ENCODE measurements around the gene LITAF. TPM values are rescaled to one million over a fixed set of nuclear protein-coding genes. Genes with fewer than 3 reads are reported as not detected.

LITAF gene
- total RNA-seq, 1 experiment from 2014 or later = 73.0 TPM

GRCh38 chr16:11570806-11571205, 15.9 kb downstream of the LITAF start:
- no peaks in the 10 kb centered on the region for H3K9me3 Mint-ChIP-seq
- no peaks in the 10 kb centered on the region for H3K36me3 Mint-ChIP-seq
- H3K27ac Mint-ChIP-seq = no peak overlapping the region
- DNase-seq (ENCODE audit: low spot score) = no peak
- H3K27me3 Mint-ChIP-seq (ENCODE audit: low read depth) = no peaks in the 10 kb centered on the region
- peaks cover 14% of the 10 kb centered on the region for H3K4me1 Mint-ChIP-seq
- H3K4me3 Mint-ChIP-seq = no peak overlapping the region
- ChIA-PET CTCF (interaction anchor here (1.1 kb wide), 1 partner anchor 39 kb away, joined by 3 read pairs; no protein-coding TSS in a partner anchor), POLR2A (no interaction called here)
- ATAC-seq = no peak
- TF ChIP-seq ETV6 (CRISPR knock-in tag; IDR thresholded peaks at IDR 0.05) (no peak), ATF1 (CRISPR knock-in tag; IDR thresholded peaks at IDR 0.05) (no peak), ZNF512 (CRISPR knock-in tag; IDR thresholded peaks at IDR 0.05; ENCODE audit: borderline replicate concordance) (no peak), FOXJ3 (CRISPR knock-in tag; IDR thresholded peaks at IDR 0.05; ENCODE audit: borderline replicate concordance) (no peak)

DNA sequence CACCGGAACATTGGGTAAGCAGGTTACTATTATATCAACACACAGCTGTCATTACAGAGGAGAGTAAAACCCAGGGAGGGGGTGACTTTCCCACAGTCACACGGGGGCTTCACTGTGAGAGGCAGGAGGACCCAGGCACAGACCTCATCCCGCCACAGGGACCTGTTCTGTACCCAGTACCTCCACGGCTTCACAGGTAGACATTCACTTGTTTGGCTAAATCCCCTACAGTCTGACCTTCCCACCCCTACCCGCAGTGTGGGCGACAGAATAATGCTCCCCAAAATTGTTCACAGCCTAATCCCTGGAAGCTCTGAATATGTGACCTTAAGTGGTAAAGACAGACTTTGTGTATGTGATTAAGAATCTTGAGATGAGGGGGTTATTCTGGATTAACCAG, 16.5 kb downstream of the LITAF start:
- Mint-ChIP-seq H3K36me3 (no peaks in the 10 kb centered on the region), H3K27ac (no peak overlapping the region), H3K9me3 (no peaks in the 10 kb centered on the region), H3K27me3 (ENCODE audit: low read depth) (no peaks in the 10 kb centered on the region), H3K4me1 (peaks cover 19% of the 10 kb centered on the region), H3K4me3 (no peak overlapping the region)
- POLR2A ChIA-PET = no interaction called here
- DNase-seq (ENCODE audit: low spot score) (no peak), ATAC-seq (no peak)
- CTCF ChIA-PET = no interaction called here
- TF ChIP-seq ERG (CRISPR knock-in tag; IDR thresholded peaks at IDR 0.05) = no peak
- no peak for TF ChIP-seq TEAD1 (CRISPR knock-in tag; IDR thresholded peaks at IDR 0.05)
- no peak for TF ChIP-seq EMX1 (CRISPR knock-in tag; IDR thresholded peaks at IDR 0.05)
- no peak for TF ChIP-seq TCF7 (CRISPR knock-in tag; IDR thresholded peaks at IDR 0.05; ENCODE audit: low read depth)
- no peak for TF ChIP-seq ATF1 (CRISPR knock-in tag; IDR thresholded peaks at IDR 0.05)
- TF ChIP-seq, protein P1, sequence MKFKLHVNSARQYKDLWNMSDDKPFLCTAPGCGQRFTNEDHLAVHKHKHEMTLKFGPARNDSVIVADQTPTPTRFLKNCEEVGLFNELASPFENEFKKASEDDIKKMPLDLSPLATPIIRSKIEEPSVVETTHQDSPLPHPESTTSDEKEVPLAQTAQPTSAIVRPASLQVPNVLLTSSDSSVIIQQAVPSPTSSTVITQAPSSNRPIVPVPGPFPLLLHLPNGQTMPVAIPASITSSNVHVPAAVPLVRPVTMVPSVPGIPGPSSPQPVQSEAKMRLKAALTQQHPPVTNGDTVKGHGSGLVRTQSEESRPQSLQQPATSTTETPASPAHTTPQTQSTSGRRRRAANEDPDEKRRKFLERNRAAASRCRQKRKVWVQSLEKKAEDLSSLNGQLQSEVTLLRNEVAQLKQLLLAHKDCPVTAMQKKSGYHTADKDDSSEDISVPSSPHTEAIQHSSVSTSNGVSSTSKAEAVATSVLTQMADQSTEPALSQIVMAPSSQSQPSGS (CRISPR knock-in tag; IDR thresholded peaks at IDR 0.05; ENCODE audit: borderline replicate concordance, low read depth) = no peak
- no peak for TF ChIP-seq NFE2L1 (CRISPR knock-in tag; IDR thresholded peaks at IDR 0.05)
- TF ChIP-seq ELF4 (CRISPR knock-in tag; IDR thresholded peaks at IDR 0.05; ENCODE audit: low read depth) = no peak
- TF ChIP-seq SMAD3 (CRISPR knock-in tag; IDR thresholded peaks at IDR 0.05; ENCODE audit: borderline replicate concordance) = no peak
- no peak for TF ChIP-seq E2F1 (CRISPR knock-in tag; IDR thresholded peaks at IDR 0.05)
- TF ChIP-seq, protein P2, sequence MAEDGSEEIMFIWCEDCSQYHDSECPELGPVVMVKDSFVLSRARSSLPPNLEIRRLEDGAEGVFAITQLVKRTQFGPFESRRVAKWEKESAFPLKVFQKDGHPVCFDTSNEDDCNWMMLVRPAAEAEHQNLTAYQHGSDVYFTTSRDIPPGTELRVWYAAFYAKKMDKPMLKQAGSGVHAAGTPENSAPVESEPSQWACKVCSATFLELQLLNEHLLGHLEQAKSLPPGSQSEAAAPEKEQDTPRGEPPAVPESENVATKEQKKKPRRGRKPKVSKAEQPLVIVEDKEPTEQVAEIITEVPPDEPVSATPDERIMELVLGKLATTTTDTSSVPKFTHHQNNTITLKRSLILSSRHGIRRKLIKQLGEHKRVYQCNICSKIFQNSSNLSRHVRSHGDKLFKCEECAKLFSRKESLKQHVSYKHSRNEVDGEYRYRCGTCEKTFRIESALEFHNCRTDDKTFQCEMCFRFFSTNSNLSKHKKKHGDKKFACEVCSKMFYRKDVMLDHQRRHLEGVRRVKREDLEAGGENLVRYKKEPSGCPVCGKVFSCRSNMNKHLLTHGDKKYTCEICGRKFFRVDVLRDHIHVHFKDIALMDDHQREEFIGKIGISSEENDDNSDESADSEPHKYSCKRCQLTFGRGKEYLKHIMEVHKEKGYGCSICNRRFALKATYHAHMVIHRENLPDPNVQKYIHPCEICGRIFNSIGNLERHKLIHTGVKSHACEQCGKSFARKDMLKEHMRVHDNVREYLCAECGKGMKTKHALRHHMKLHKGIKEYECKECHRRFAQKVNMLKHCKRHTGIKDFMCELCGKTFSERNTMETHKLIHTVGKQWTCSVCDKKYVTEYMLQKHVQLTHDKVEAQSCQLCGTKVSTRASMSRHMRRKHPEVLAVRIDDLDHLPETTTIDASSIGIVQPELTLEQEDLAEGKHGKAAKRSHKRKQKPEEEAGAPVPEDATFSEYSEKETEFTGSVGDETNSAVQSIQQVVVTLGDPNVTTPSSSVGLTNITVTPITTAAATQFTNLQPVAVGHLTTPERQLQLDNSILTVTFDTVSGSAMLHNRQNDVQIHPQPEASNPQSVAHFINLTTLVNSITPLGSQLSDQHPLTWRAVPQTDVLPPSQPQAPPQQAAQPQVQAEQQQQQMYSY (CRISPR knock-in tag; IDR thresholded peaks at IDR 0.05) = no peak
- TF ChIP-seq CREB1 (CRISPR knock-in tag; IDR thresholded peaks at IDR 0.05) = no peak
- no peak for TF ChIP-seq STAT6 (CRISPR knock-in tag; conservative IDR thresholded peaks at IDR 0.05; ENCODE audit: low read depth)
- TF ChIP-seq JUN (CRISPR knock-in tag; IDR thresholded peaks at IDR 0.05) = no peak
- TF ChIP-seq PRRX2 (CRISPR knock-in tag; IDR thresholded peaks at IDR 0.05) = no peak
- TF ChIP-seq, protein P3, sequence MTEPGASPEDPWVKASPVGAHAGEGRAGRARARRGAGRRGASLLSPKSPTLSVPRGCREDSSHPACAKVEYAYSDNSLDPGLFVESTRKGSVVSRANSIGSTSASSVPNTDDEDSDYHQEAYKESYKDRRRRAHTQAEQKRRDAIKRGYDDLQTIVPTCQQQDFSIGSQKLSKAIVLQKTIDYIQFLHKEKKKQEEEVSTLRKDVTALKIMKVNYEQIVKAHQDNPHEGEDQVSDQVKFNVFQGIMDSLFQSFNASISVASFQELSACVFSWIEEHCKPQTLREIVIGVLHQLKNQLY (CRISPR knock-in tag; IDR thresholded peaks at IDR 0.05) = no peak
- TF ChIP-seq TEAD4 (CRISPR knock-in tag; IDR thresholded peaks at IDR 0.05) = no peak
- TF ChIP-seq OVOL2 (CRISPR knock-in tag; IDR thresholded peaks at IDR 0.05; ENCODE audit: borderline replicate concordance) = no peak
- no peak for TF ChIP-seq ZNF138 (CRISPR knock-in tag; conservative IDR thresholded peaks at IDR 0.05)
